ENCODE results near the gene RAC2. TPM values are rescaled to one million over a fixed set of nuclear protein-coding genes. Genes with fewer than 3 reads are reported as not detected.
A peak's percentile ranks its signal among the peaks of the same experiment; 100 is the strongest.

RAC2 gene
- total RNA-seq, 1 donor from 2014 or later: 6.3 TPM

DNA sequence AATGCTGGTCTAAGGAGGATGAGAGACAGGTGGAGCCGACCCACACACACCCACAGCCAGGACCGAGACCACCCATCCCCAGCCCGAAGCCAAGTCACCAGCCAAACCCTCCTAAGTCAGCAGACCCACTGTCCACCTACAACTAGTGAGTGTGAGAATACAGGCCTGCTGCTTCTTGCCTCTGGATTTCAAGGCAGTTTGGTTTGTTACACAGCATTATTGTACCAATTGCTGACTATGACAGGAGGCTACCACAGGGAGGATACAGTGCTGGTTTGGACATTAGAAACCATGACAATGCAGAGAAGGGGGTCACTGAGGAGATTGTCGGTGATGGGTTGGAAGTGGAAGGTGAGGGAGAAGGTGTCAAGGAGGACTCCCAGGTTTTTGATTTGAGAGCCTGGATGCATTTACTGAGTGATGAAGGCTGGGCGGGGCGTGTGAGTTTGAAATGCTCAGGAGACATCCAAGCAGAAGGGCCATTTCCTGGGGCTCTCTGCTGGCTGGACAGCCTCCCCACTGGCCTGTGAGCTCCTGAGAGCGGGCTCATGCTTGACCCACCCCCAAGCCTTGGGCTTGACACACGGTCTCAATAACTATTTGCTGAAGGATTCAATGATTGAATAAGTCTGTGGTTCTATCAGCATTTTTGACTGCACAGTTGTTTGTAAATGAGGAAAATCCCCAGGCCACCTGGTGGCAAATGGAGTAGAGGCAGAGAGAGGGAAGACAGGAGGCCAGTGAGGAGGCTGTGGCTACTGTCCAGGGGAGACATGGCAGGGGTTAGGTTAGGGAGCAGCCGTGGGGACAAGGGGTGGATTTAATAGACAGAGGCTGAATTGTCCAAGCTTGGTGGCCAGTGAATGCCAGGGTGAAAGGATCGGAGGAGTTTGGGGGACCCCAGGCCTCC, 22.4 kb downstream of the RAC2 start:
- TF ChIP-seq, protein P1, sequence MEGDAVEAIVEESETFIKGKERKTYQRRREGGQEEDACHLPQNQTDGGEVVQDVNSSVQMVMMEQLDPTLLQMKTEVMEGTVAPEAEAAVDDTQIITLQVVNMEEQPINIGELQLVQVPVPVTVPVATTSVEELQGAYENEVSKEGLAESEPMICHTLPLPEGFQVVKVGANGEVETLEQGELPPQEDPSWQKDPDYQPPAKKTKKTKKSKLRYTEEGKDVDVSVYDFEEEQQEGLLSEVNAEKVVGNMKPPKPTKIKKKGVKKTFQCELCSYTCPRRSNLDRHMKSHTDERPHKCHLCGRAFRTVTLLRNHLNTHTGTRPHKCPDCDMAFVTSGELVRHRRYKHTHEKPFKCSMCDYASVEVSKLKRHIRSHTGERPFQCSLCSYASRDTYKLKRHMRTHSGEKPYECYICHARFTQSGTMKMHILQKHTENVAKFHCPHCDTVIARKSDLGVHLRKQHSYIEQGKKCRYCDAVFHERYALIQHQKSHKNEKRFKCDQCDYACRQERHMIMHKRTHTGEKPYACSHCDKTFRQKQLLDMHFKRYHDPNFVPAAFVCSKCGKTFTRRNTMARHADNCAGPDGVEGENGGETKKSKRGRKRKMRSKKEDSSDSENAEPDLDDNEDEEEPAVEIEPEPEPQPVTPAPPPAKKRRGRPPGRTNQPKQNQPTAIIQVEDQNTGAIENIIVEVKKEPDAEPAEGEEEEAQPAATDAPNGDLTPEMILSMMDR (IDR thresholded peaks at IDR 0.05; ENCODE audit: insufficient read depth, low read length, severe bottlenecking): no peak
- no peaks in the 10 kb centered on the region for H3K27me3 ChIP-seq (ENCODE audit: control insufficient read depth, insufficient read depth, low read length)
- no peak overlapping the region for H3K4me3 ChIP-seq (ENCODE audit: low read depth, low read length)
- H3K36me3 ChIP-seq (ENCODE audit: control insufficient read depth, insufficient read depth, low read length): peaks cover 3% of the 10 kb centered on the region
- DNase-seq (ENCODE audit: low read depth): no peak
- FAIRE-seq: peak; percentile 23

DNA sequence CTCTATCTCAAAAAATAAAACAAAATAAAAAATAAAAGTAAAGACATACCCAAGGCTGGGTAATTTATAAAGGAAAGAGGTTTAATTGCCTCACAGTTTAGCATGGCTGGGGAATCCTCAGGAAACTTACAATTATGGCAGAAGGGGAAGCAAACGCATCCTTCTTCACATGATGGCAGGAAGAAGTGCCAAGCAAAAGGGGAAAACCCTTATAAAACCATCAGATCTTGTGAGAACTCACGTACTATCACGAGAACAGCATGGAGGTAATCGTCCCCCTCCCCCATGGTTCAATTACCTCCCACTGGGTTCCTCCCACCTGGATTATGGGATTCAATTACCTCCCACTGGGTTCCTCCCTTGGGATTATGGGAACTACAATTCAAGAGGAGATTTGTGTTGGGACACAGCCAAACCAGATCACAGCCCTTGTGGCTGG, 23.5 kb downstream of the RAC2 start:
- no peak for FAIRE-seq
- TF ChIP-seq, protein P1 (IDR thresholded peaks at IDR 0.05; ENCODE audit: insufficient read depth, low read length, severe bottlenecking): no peak
- no peak for DNase-seq (ENCODE audit: low read depth)
- Histone ChIP-seq H3K36me3 (ENCODE audit: control insufficient read depth, insufficient read depth, low read length) (peaks cover 1% of the 10 kb centered on the region), H3K4me3 (ENCODE audit: low read depth, low read length) (no peak overlapping the region), H3K27me3 (ENCODE audit: control insufficient read depth, insufficient read depth, low read length) (no peaks in the 10 kb centered on the region)

DNA sequence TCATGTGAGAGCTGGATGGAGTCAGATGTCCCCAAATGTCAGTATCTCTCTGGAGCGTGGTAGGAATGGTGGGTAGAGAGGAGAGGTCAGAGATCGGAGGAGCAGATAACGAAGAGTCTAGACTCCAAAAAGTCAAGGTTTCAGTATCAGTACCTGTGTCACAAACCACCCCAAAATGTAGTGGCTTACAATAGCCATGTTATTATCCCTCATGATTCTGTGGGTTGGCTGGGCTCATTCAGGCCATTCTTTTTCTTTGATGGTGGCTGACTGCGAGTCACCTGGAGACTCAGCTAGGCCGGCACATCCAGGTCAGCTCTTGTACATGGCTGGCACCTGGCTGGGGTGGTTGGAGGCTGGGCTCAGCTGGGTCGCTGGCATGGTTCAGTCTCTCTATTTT, 24.5 kb downstream of the RAC2 start:
- DNase-seq (ENCODE audit: low read depth) (no peak), FAIRE-seq (no peak)
- H3K36me3 ChIP-seq (ENCODE audit: control insufficient read depth, insufficient read depth, low read length): no peaks in the 10 kb centered on the region
- TF ChIP-seq, protein P1 (IDR thresholded peaks at IDR 0.05; ENCODE audit: insufficient read depth, low read length, severe bottlenecking): no peak
- H3K4me3 ChIP-seq (ENCODE audit: low read depth, low read length): no peak overlapping the region
- no peaks in the 10 kb centered on the region for H3K27me3 ChIP-seq (ENCODE audit: control insufficient read depth, insufficient read depth, low read length)

DNA sequence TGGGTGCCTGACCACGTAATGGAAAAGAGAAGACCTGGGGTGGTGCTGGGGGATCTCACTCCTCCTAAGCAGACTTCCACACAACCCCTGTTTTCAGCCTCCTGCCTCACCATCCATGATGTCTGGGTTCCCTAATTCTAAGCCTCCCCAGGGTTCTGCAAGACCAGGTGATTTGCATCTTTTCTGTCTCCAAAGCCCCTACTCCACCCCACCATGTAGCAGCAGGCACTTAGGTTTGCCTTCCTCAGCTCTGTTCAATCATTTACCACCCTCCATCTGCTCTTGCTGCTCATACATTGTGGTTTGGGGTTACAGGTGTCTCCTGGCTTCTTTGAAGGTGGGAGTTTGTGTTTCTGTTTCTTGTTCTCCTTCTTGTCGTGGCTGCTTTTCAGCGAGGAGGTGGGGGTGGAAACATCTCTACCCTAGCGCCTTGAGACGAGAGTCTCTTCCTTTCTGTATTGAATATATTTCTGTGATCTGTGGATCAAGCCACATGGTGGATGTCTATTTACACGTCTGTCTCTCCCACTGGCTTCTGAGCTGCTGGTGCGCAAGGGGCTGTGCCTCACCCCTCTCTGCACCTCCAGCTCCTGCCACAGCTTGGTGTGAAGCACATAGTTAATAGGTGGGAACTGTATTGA, 25.2 kb downstream of the RAC2 start:
- Histone ChIP-seq H3K36me3 (ENCODE audit: control insufficient read depth, insufficient read depth, low read length) (no peaks in the 10 kb centered on the region), H3K27me3 (ENCODE audit: control insufficient read depth, insufficient read depth, low read length) (no peaks in the 10 kb centered on the region), H3K4me3 (ENCODE audit: low read depth, low read length) (no peak overlapping the region)
- DNase-seq (ENCODE audit: low read depth): no peak
- FAIRE-seq: no peak
- TF ChIP-seq, protein P1 (IDR thresholded peaks at IDR 0.05; ENCODE audit: insufficient read depth, low read length, severe bottlenecking): no peak

DNA sequence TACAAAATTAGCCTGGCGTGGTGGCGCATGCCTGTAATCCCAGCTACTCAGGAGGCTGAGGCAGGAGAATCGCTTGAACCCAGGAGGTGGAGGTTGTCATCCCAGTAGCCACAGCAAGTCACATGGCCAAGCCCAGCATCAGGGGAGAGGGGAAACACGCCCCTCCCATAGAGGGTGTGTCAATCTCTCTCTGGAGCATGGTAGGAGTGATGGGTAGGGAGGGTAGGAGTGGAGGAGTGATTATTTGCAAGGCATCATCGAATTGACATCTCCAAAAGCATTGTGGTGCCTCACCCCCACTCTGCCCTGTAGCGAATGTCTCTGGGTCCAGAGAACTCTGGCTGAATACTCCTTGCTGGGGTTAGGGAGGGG, 25.7 kb downstream of the RAC2 start:
- DNase-seq (ENCODE audit: low read depth): no peak
- no peak for FAIRE-seq
- Histone ChIP-seq H3K36me3 (ENCODE audit: control insufficient read depth, insufficient read depth, low read length) (no peaks in the 10 kb centered on the region), H3K27me3 (ENCODE audit: control insufficient read depth, insufficient read depth, low read length) (no peaks in the 10 kb centered on the region), H3K4me3 (ENCODE audit: low read depth, low read length) (no peak overlapping the region)
- TF ChIP-seq, protein P1 (IDR thresholded peaks at IDR 0.05; ENCODE audit: insufficient read depth, low read length, severe bottlenecking): no peak
